Colonic mucosa (tissue), 4 donors: ENCODE data around the gene CCDC167. TPM values are rescaled to one million over a fixed set of nuclear protein-coding genes. Genes with fewer than 3 reads are reported as not detected.

Experiments
- DNase-seq: peaks from one replicate; pipeline ENCODE4 v3.0.0-alpha.2; 2020
- H3K27ac ChIP-seq: fragments of 200-600 bp; one replicate; pipeline ENCODE4 v1.8.0; 2021
- H3K27me3 ChIP-seq: fragments of 200-600 bp; one replicate; pipeline ENCODE4 v1.8.0; 2021
- H3K36me3 ChIP-seq: fragments of 200-600 bp; one replicate; pipeline ENCODE4 v1.8.0; 2021
- H3K4me1 ChIP-seq: fragments of 200-600 bp; one replicate; pipeline ENCODE4 v1.8.0; 2021; ENCODE audit warnings: mild to moderate bottlenecking
- H3K4me3 ChIP-seq: fragments of 200-600 bp; one replicate; pipeline ENCODE4 v1.8.0; 2021
- H3K9ac ChIP-seq, 2 donors: one replicate each; pipeline ENCODE4 v1.7.0; 2013; ENCODE audit warnings: control low read depth in 2 of 2, low read depth in 2 of 2, low read length in 2 of 2
- H3K9me3 ChIP-seq: fragments of 200-600 bp; one replicate; pipeline ENCODE4 v1.8.0; 2021
- CTCF ChIP-seq: fragments of 200-600 bp; IDR thresholded peaks from one replicate; pipeline ENCODE4 v1.8.0; 2022; ENCODE audit warnings: antibody characterized with exemption, mild to moderate bottlenecking
- intact Hi-C: fragments of 100-400 bp; cut with DNase I; formaldehyde crosslinking; loops from one replicate; pipeline ENCODE4 v1.14.1; 2022
- total RNA-seq, 2 donors: library from RNA; stranded (reverse); fragmentation: NEBNext Ultra II Directional in 1 of 2; extraction: Animal tissue kit (Norgen Biotek cat#: 25700) in 1 of 2; gene quantifications; one replicate each; pipeline ENCODE4 v1.2.1, GENCODE V29; 2021
- donor health status: healthy.
- donor health status: DM: no; HTN: no; CAD: no.
- donor health status: DM: no; HTN: no; CAD: no.

Gene CCDC167
- total RNA-seq = 10 to 100 TPM; 11.8 to 31.8 TPM

GRCh38 chr6:37499433-37500293 is at the start of gene CCDC167:
Gene CCDC167 (minus strand): TSS chr6:37499893. CDS start chr6:37499863, 30 bp downstream.
- peak; percentile 95 for DNase-seq
- Histone ChIP-seq H3K9me3 (no peaks in the 10 kb centered on the region), H3K9ac (peak within 1 kb of the TSS; percentile 72 to 78), H3K36me3 (no peaks in the 10 kb centered on the region), H3K4me1 (peaks cover 5% of the 10 kb centered on the region), H3K27ac (no peak within 1 kb of the TSS), H3K27me3 (no peaks in the 10 kb centered on the region), H3K4me3 (peak within 1 kb of the TSS; percentile 67)
- TF ChIP-seq CTCF = no peak
- intact Hi-C loops = no loop called here

GRCh38 chr6:37549154-37549553 is 49.5 kb upstream of the CCDC167 start:
- no peak for TF ChIP-seq CTCF
- intact Hi-C loops = no loop called here

GRCh38 chr6:37548067-37548674 is 48.5 kb upstream of the CCDC167 start:
- H3K4me1 ChIP-seq = no peaks in the 10 kb centered on the region
- no peaks in the 10 kb centered on the region for H3K9me3 ChIP-seq
- no peak for DNase-seq
- TF ChIP-seq CTCF = no peak
- no peak overlapping the region for H3K9ac ChIP-seq
- H3K36me3 ChIP-seq = no peaks in the 10 kb centered on the region
- H3K4me3 ChIP-seq = no peak overlapping the region
- no peak overlapping the region for H3K27ac ChIP-seq
- no peaks in the 10 kb centered on the region for H3K27me3 ChIP-seq
- intact Hi-C loops = no loop called here

More at GRCh38 chr6:37549154-37549553, 49.5 kb upstream of the CCDC167 start:
- no peak overlapping the region for H3K27ac ChIP-seq
- H3K27me3 ChIP-seq = no peaks in the 10 kb centered on the region
- H3K9me3 ChIP-seq = no peaks in the 10 kb centered on the region
- H3K9ac ChIP-seq = no peak overlapping the region
- no peaks in the 10 kb centered on the region for H3K36me3 ChIP-seq
- no peak for DNase-seq
- H3K4me1 ChIP-seq = no peaks in the 10 kb centered on the region
- H3K4me3 ChIP-seq = no peak overlapping the region

- no peaks in the 10 kb centered on the region for H3K27me3 ChIP-seq
- no peak for DNase-seq
- intact Hi-C loops = no loop called here
- H3K9me3 ChIP-seq = no peaks in the 10 kb centered on the region
- H3K4me1 ChIP-seq = no peaks in the 10 kb centered on the region
- H3K27ac ChIP-seq = no peak overlapping the region
- H3K4me3 ChIP-seq = no peak overlapping the region
- peak overlapping the region in 1 of 2 donors; percentile 7 for H3K9ac ChIP-seq
- TF ChIP-seq CTCF = no peak
- no peaks in the 10 kb centered on the region for H3K36me3 ChIP-seq
Measured at GRCh38 chr6:37547564-37548061, 47.9 kb upstream of the CCDC167 start.

- no peak overlapping the region for H3K27ac ChIP-seq
Measured at GRCh38 chr6:37546141-37546871, 46.6 kb upstream of the CCDC167 start.

More at GRCh38 chr6:37546141-37546871, 46.6 kb upstream of the CCDC167 start:
- H3K9ac ChIP-seq = no peak overlapping the region
- intact Hi-C loops = no loop called here
- no peak for TF ChIP-seq CTCF
- H3K4me1 ChIP-seq = no peaks in the 10 kb centered on the region
- DNase-seq = no peak
- no peaks in the 10 kb centered on the region for H3K27me3 ChIP-seq
- no peaks in the 10 kb centered on the region for H3K36me3 ChIP-seq
- no peak overlapping the region for H3K4me3 ChIP-seq
- no peaks in the 10 kb centered on the region for H3K9me3 ChIP-seq
